Measurements from ENCODE around the gene ZBTB45. TPM values are rescaled to one million over a fixed set of nuclear protein-coding genes. Genes with fewer than 3 reads are reported as not detected.
"Not testable (repeated sequence)": the region's sequence is repeated elsewhere in the genome, so short reads cannot be mapped to it uniquely, and the experiment has no call there.

The ZBTB45 gene
- total RNA-seq, 1 donor from 2014 or later = 13.8 TPM

GRCh38 chr19:58480481-58480830 is 39.2 kb downstream of the ZBTB45 start:
- DNase-seq (ENCODE audit: low spot score) = no peak
- intact Hi-C loops (cut with DNase I) = no loop called here

DNA sequence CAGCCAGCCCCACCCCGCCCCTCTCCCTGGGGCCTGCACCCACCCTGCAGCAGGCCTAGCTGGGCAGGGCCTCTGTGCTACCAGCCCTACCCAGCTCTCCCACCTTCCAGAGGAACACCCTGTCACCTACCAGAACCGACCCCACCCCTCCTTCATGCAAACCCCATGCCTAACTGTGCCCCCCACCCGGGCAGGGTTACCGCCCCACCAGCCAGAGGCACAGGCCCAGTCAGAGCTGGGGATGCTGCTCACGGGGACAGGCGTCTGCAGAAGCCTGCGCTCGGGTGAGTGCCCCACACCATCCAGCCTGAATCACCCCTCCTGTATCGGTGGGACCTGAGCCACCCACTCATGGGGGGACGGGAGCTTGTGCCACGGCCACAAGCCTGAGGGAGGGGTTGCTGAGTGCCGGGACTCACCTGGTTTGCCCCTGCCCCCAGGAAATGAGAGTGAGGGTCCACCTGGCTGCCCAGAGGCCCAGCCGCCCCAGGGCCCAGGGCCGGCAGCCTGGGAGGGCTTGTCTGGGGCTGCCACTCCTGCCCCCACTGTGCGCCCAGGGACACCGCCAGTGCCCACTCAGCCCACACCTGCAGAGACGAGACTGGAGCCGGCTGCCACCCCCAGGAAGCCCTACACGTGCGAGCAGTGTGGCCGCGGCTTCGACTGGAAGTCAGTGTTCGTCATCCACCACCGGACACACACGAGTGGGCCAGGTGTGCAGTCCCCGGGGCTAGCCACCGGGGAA is 39.7 kb downstream of the ZBTB45 start:
- intact Hi-C loops (cut with DNase I) = no loop called here
- peak; percentile 60 for DNase-seq (ENCODE audit: low spot score)

GRCh38 chr19:58479303-58479702 is 40.3 kb downstream of the ZBTB45 start:
- DNase-seq (ENCODE audit: low spot score) = peak; percentile 67
- intact Hi-C loops (cut with DNase I) = no loop called here

- intact Hi-C loops (cut with DNase I) = no loop called here
- no peak for DNase-seq (ENCODE audit: low spot score)
These were observed 41.7 kb downstream of the ZBTB45 start for GRCh38 chr19:58477871-58478270.

- intact Hi-C loops (cut with DNase I) = no loop called here
These were observed 42.5 kb downstream of the ZBTB45 start for GRCh38 chr19:58477130-58477529.

DNA sequence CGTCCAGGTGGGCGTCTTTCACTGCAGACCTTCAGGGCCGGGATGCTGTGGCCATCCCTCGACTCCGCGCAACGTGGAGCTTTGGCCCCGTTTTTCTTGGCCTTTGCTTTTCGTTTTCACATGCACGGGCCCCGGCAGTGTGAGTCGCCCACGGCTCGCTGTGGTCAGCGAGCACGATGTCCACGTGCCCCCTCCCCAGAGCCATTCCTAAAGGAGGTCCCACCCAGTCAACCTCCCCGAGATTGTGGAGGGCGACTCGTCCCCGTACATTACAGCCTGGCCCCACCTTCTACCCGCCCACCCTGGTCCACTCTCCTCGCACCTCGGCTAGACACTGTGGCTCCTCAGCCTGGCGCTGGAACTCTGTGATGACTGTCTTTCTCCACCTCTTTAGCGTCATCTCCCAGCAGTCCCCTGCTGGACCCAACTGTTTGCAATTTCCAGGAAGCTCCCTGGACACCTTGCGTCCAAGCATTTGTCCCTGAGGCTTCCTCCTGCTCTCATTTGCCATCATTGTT is 43.1 kb downstream of the ZBTB45 start:
- DNase-seq (ENCODE audit: low spot score) = no peak

More at GRCh38 chr19:58477130-58477529, 42.5 kb downstream of the ZBTB45 start:
- no peak for DNase-seq (ENCODE audit: low spot score)

GRCh38 chr19:58475714-58476497 is 43.7 kb downstream of the ZBTB45 start, which contains the start of gene ZNF446:
Gene ZNF446, plus strand, starts transcription at chr19:58476352. Its CDS starts 867 bp downstream, at chr19:58477219.
- peak; percentile 98 for DNase-seq (ENCODE audit: low spot score)

More for the DNA sequence above, 43.1 kb downstream of the ZBTB45 start:
- intact Hi-C loops (cut with DNase I) = no loop called here

GRCh38 chr19:58474997-58475713 is 44.5 kb downstream of the ZBTB45 start:
- intact Hi-C loops (cut with DNase I) = no loop called here

More at GRCh38 chr19:58475714-58476497, 43.7 kb downstream of the ZBTB45 start, which contains the start of gene ZNF446:
- intact Hi-C loops (cut with DNase I) = no loop called here

DNA sequence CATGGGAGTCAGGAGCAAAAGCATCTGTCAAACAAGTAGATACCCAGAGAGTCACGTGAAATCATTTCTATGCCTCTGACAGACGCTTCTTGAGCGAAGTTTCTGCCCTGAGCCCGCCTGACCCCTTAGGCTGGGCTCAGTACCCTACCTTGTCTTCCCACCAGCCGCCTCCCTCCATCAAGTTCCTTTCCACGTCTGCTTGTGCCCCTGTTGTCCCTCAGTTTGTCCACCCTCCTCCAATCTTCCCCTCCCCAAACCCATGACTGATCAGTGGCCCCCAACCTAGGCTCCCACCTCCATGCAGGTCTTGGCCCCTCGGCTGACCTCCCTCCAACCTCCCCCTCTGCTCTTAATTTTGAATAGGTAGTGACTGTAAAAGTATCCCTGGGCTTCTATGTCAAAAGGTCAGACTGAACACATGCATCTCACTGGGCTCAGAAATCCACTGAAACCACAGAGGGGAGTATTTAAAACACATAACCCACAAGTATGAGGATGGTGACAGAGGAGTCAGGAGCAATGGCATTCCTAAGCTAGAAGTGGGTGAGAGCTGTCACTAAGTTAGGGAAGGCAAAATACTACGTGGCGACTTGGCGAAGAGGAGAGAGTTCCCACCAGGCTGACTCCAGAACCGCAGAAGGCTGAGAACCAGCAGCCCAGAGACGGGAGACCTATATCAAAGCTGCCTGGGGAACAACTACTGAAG is 45.2 kb downstream of the ZBTB45 start:
- intact Hi-C loops (cut with DNase I) = no loop called here
- DNase-seq (ENCODE audit: low spot score) = no peak

More at GRCh38 chr19:58474997-58475713, 44.5 kb downstream of the ZBTB45 start:
- DNase-seq (ENCODE audit: low spot score) = no peak

DNA sequence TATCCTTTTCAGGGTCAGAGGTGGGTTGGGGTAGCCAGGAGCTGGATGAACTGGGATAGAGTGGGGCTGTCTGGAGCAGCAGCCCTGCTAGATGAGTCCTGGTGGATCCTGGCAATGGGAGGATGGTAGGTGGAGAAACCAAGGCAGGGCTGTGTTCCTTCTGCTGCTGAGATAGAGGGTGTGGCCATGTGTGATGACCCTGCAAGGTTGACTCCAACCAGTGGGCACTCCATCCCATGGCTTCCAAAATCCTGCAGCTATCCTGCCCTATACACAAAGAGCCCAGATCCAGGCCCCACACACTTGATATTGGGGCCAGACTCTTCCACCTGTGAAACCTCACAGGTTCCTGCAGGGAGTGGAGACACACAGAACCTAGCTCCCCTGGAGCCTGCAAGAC is 45.8 kb downstream of the ZBTB45 start:
- intact Hi-C loops (cut with DNase I) = no loop called here

DNA sequence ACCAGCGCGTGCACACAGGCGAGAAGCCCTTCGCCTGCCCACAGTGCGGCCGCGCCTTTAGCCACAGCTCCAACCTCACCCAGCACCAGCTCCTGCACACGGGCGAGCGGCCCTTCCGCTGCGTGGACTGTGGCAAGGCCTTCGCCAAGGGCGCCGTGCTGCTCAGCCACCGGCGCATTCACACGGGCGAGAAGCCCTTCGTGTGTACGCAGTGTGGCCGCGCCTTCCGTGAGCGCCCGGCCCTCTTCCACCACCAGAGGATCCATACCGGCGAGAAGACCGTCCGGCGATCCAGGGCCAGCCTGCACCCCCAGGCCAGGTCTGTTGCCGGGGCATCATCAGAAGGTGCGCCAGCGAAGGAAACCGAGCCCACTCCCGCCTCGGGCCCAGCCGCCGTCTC is 47.9 kb downstream of the ZBTB45 start:
- intact Hi-C loops (cut with DNase I) = loop anchor here (1.0 kb wide), 1 partner anchor 26 kb away; no protein-coding TSS in a partner anchor
- DNase-seq (ENCODE audit: low spot score) = no peak

More for the DNA sequence above, 45.8 kb downstream of the ZBTB45 start:
- DNase-seq (ENCODE audit: low spot score) = no peak

GRCh38 chr19:58470837-58471543 is 48.6 kb downstream of the ZBTB45 start:
- not testable (repeated sequence) for DNase-seq (ENCODE audit: low spot score)

DNA sequence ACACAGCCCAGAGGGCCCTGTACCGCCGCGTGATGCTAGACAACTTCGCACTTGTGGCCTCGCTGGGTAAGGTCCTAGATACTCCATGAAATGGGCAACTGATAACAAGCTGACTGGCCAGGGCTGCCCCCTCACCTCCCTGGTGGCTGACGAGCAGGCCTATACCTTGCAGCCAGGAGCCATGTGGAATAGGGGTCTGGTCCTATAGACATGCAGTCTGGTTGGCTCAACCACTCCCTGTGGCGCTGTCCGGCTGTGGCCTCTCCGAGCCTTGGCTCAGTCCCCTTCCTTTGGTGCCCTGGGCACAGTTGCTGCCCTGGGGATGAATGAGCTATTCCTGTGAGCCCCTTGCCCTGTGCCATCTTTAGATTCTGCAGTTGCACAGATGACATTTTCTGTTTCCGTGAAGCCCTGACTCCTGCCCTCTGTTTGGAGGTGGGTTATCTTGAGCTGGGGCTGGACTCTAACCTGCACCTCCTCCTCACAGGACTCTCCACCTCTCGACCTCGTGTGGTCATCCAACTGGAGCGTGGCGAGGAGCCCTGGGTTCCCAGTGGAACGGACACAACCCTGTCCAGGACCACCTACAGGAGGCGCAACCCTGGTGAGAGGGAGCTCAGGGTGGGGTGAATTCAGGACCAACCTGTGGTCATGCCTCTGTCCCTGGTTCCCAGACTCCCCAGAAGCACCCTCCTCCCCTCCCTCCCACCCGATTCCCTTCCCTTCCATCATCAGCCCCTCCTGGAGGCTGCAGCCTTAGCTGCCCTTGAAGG is 50.2 kb downstream of the ZBTB45 start:
- no peak for DNase-seq (ENCODE audit: low spot score)
- intact Hi-C loops (cut with DNase I) = no loop called here

More at GRCh38 chr19:58470837-58471543, 48.6 kb downstream of the ZBTB45 start:
- intact Hi-C loops (cut with DNase I) = not testable (repeated sequence)

- no peak for DNase-seq (ENCODE audit: low spot score)
- intact Hi-C loops (cut with DNase I) = no loop called here
These were observed 51.3 kb downstream of the ZBTB45 start for GRCh38 chr19:58468216-58468839.

GRCh38 chr19:58466760-58467589 is 52.6 kb downstream of the ZBTB45 start, which contains the start of gene ZNF324:
Gene ZNF324, plus strand, starts transcription at chr19:58467080. Its CDS starts 2,106 bp downstream, at chr19:58469186.
- intact Hi-C loops (cut with DNase I) = loop anchor here (1.0 kb wide), 1 partner anchor 27 kb away; the partner anchor contains the start of gene ZNF132
- peak; percentile 99 for DNase-seq (ENCODE audit: low spot score)
